ENCODE measurements around the gene SNURF. TPM values are rescaled to one million over a fixed set of nuclear protein-coding genes. Genes with fewer than 3 reads are reported as not detected.
"Not testable (repeated sequence)": the region's sequence is repeated elsewhere in the genome, so short reads cannot be mapped to it uniquely, and the experiment has no call there.

SNURF gene
- total RNA-seq, 1 experiment from 2014 or later: 50.8 TPM

GRCh38 chr15:24971772-24972171 lies 17.0 kb downstream of the SNURF start:
- ChIA-PET CTCF (no interaction called here), POLR2A (no interaction called here)
- peaks cover 30% of the 10 kb centered on the region for H3K9me3 Mint-ChIP-seq

GRCh38 chr15:24972707-24973106 lies 17.9 kb downstream of the SNURF start:
- H3K4me1 Mint-ChIP-seq: peaks cover 33% of the 10 kb centered on the region
- CTCF ChIA-PET; H3K27me3 Mint-ChIP-seq (ENCODE audit: low read depth); H3K27ac Mint-ChIP-seq; POLR2A ChIA-PET; ATAC-seq; DNase-seq (ENCODE audit: low spot score); H3K4me3 Mint-ChIP-seq: not testable (repeated sequence)
- peaks cover 27% of the 10 kb centered on the region for H3K9me3 Mint-ChIP-seq
- peak; percentile 94 for TF ChIP-seq ZNF121 (CRISPR knock-in tag; IDR thresholded peaks at IDR 0.05)
- H3K36me3 Mint-ChIP-seq: peaks cover 91% of the 10 kb centered on the region

More at GRCh38 chr15:24971772-24972171, 17.0 kb downstream of the SNURF start:
- Mint-ChIP-seq H3K27me3 (ENCODE audit: low read depth) (peaks cover 2% of the 10 kb centered on the region; the same call in 1 of the 2 replicates), H3K4me1 (peaks cover 33% of the 10 kb centered on the region), H3K36me3 (peaks cover 89% of the 10 kb centered on the region), H3K27ac (no peak overlapping the region; the same call in 1 of the 2 replicates), H3K4me3 (no peak overlapping the region)
- no peak for TF ChIP-seq NFE2L1 (CRISPR knock-in tag; IDR thresholded peaks at IDR 0.05)
- no peak for TF ChIP-seq MLX (CRISPR knock-in tag; IDR thresholded peaks at IDR 0.05)
- 0 out of 2 replicates have a peak, but pooled peaks have one; percentile 1 for TF ChIP-seq ERG (CRISPR knock-in tag; IDR thresholded peaks at IDR 0.05)
- TF ChIP-seq AR (CRISPR knock-in tag; IDR thresholded peaks at IDR 0.05): peak; percentile 66
- TF ChIP-seq ZNF425 (CRISPR knock-in tag; conservative IDR thresholded peaks at IDR 0.05): 0 out of 2 replicates have a peak, but pooled peaks have one; percentile 76
- TF ChIP-seq PRRX2 (CRISPR knock-in tag; IDR thresholded peaks at IDR 0.05): peak; percentile 81; the same call in 1 of the 2 replicates
- ATAC-seq: no peak
- no peak for DNase-seq (ENCODE audit: low spot score)

- Mint-ChIP-seq H3K36me3 (peaks cover 90% of the 10 kb centered on the region), H3K9me3 (peaks cover 40% of the 10 kb centered on the region), H3K27ac (peak overlapping the region; percentile 41; the same call in 1 of the 2 replicates), H3K27me3 (ENCODE audit: low read depth) (no peaks in the 10 kb centered on the region), H3K4me3 (no peak overlapping the region), H3K4me1 (peaks cover 53% of the 10 kb centered on the region)
- no peak for DNase-seq (ENCODE audit: low spot score)
- ATAC-seq: no peak
- CTCF ChIA-PET: no interaction called here
- no peak for TF ChIP-seq RELA (CRISPR knock-in tag; IDR thresholded peaks at IDR 0.05; ENCODE audit: borderline replicate concordance)
- no peak for TF ChIP-seq ZNF425 (CRISPR knock-in tag; conservative IDR thresholded peaks at IDR 0.05)
- no peak for TF ChIP-seq ATF2 (CRISPR knock-in tag; IDR thresholded peaks at IDR 0.05; ENCODE audit: borderline replicate concordance, low read depth)
- no peak for TF ChIP-seq SMAD4 (CRISPR knock-in tag; IDR thresholded peaks at IDR 0.05)
- TF ChIP-seq KAT7 (CRISPR knock-in tag; IDR thresholded peaks at IDR 0.05; ENCODE audit: borderline replicate concordance): no peak
- TF ChIP-seq CREM (CRISPR knock-in tag; IDR thresholded peaks at IDR 0.05): no peak
- POLR2A ChIA-PET: interaction anchor here (0.6 kb wide), 1 partner anchor 203 kb away, joined by 5 read pairs; no protein-coding TSS in a partner anchor
Observed at GRCh38 chr15:24976932-24977331, 22.1 kb downstream of the SNURF start.

Data from WTC11 (cell line).